Measurements from ENCODE around the gene IFITM10. TPM values are rescaled to one million over a fixed set of nuclear protein-coding genes. Genes with fewer than 3 reads are reported as not detected.

The IFITM10 gene
- polyA plus RNA-seq, 1 of the 3 experiments (the other 2 are of a cell fraction): 0.21 TPM

DNA sequence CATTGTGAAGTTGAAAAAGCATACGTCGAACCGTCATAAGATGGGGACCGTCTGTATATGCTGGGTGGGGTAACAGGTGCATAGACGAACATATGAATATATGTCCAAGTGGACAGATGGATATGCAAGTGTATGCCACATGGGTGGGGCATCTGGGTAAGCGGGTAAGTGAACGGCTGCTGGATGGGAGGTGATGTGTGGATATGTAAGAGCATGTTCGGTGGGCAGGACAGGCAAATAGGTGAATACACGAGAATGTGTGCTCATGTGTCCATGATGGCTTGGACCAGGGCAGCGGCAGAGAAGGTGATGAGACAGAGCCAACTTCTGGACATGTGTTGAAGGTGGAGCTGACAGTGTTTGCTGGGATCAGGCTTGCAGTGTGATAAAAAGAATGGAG lies 12.0 kb downstream of the IFITM10 start:
- Histone ChIP-seq H3K36me3 (replicated peaks in 1 of 2; ENCODE audit: control insufficient read depth in 1 of 2, insufficient read depth in 2 of 2, low read length in 1 of 2) (no peaks in the 10 kb centered on the region), H3K27ac (ENCODE audit: low read depth in 2 of 2, low read length in 1 of 2) (no peak overlapping the region), H3K9ac (no peak overlapping the region), H3F3A (replicated peaks; ENCODE audit: insufficient read depth) (no peaks in the 10 kb centered on the region), H3K4me1 (ENCODE audit: control insufficient read depth in 1 of 2, insufficient read depth in 2 of 2, low read depth in 1 of 2, low read length in 1 of 2) (peaks cover 0 to 20% of the 10 kb centered on the region in 2 experiments; a peak in 1 of 4 replicates), H3K4me3 (ENCODE audit: low read depth in 2 of 2, low read length in 1 of 2) (no peak overlapping the region), H3K79me2 (ENCODE audit: insufficient read depth) (no peaks in the 10 kb centered on the region), H3K27me3 (ENCODE audit: insufficient read depth) (no peaks in the 10 kb centered on the region), H4K20me1 (ENCODE audit: insufficient read depth) (no peaks in the 10 kb centered on the region), H2AFZ (ENCODE audit: low read depth) (no peak overlapping the region), H3K9me3 (no peaks in the 10 kb centered on the region), H3K9me2 (no peaks in the 10 kb centered on the region), H3K4me2 (no peak overlapping the region)
- ChIA-PET CTCF (interaction anchor here (1.1 to 1.2 kb wide), 2 partner anchors 24 to 144 kb away, joined by 3 read pairs; no protein-coding TSS in a partner anchor), POLR2A (no interaction called here)
- no peak for DNase-seq
- no peak for TF ChIP-seq TAF1 (IDR thresholded peaks at IDR 0.05; ENCODE audit: borderline replicate concordance, low read depth, low read length)
- TF ChIP-seq, protein P1, sequence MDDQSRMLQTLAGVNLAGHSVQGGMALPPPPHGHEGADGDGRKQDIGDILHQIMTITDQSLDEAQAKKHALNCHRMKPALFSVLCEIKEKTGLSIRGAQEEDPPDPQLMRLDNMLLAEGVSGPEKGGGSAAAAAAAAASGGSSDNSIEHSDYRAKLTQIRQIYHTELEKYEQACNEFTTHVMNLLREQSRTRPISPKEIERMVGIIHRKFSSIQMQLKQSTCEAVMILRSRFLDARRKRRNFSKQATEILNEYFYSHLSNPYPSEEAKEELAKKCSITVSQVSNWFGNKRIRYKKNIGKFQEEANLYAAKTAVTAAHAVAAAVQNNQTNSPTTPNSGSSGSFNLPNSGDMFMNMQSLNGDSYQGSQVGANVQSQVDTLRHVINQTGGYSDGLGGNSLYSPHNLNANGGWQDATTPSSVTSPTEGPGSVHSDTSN (IDR thresholded peaks at IDR 0.05): no peak
- no peak for TF ChIP-seq FOXJ3 (CRISPR knock-in tag; IDR thresholded peaks at IDR 0.05)
- TF ChIP-seq, protein P2, sequence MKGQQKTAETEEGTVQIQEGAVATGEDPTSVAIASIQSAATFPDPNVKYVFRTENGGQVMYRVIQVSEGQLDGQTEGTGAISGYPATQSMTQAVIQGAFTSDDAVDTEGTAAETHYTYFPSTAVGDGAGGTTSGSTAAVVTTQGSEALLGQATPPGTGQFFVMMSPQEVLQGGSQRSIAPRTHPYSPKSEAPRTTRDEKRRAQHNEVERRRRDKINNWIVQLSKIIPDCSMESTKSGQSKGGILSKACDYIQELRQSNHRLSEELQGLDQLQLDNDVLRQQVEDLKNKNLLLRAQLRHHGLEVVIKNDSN (IDR thresholded peaks at IDR 0.05; ENCODE audit: borderline replicate concordance, low read depth): no peak
- TF ChIP-seq RXRA (IDR thresholded peaks at IDR 0.05; ENCODE audit: borderline replicate concordance, low read depth): no peak
- TF ChIP-seq TEAD4 (IDR thresholded peaks at IDR 0.05; ENCODE audit: borderline replicate concordance, insufficient read depth): no peak
- TF ChIP-seq EZH2phosphoT487 (IDR thresholded peaks at IDR 0.05; ENCODE audit: borderline replicate concordance, low read depth): no peak
- TF ChIP-seq, protein P3, sequence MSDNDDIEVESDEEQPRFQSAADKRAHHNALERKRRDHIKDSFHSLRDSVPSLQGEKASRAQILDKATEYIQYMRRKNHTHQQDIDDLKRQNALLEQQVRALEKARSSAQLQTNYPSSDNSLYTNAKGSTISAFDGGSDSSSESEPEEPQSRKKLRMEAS (IDR thresholded peaks at IDR 0.05; ENCODE audit: low read depth): no peak
- TF ChIP-seq, protein P4, sequence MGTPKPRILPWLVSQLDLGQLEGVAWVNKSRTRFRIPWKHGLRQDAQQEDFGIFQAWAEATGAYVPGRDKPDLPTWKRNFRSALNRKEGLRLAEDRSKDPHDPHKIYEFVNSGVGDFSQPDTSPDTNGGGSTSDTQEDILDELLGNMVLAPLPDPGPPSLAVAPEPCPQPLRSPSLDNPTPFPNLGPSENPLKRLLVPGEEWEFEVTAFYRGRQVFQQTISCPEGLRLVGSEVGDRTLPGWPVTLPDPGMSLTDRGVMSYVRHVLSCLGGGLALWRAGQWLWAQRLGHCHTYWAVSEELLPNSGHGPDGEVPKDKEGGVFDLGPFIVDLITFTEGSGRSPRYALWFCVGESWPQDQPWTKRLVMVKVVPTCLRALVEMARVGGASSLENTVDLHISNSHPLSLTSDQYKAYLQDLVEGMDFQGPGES (IDR thresholded peaks at IDR 0.05; ENCODE audit: low read depth, low read length): no peak
- TF ChIP-seq SIN3A (IDR thresholded peaks at IDR 0.05; ENCODE audit: borderline replicate concordance, low read depth, low read length): no peak
- WGBS (ENCODE audit: low lambda C conversion rate): 64% methylated on average over 10 of the region's 10 CpGs

DNA sequence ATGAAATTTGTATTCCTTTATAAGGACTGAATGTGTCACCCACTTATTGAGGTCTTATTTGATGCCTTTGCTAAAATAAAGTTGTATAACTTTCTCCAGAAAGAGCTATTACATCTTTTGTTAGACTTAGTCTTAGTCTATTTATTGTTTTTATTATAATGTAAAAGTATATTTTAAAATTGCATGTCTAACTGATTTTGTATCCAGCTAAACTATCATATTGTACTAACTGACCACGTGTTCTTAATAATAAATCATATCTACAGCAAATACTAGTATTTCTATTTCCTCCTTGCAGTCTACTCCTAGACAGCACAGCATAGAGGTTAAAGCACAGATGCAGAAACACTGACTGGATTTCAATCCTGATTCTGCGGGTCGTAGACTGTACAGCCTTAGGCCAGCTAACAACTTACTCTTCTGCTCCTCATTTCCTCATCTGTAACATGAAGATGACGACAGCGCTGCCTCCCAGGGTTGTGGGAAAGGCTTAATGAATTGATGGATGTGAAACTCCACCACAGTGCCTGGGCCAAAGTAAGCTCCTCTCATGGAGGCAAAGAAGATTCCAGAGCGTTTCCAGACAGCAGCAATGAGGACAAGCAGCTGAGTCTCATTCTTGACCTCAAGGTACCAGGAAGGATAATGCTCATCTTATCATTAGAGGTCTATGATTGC lies 13.2 kb downstream of the IFITM10 start:
- H3F3A ChIP-seq (replicated peaks; ENCODE audit: insufficient read depth): no peaks in the 10 kb centered on the region
- no peaks in the 10 kb centered on the region for H3K27me3 ChIP-seq (ENCODE audit: insufficient read depth)
- no peak overlapping the region for H3K27ac ChIP-seq (ENCODE audit: low read depth in 2 of 2, low read length in 1 of 2)
- CTCF ChIA-PET: interaction anchor here (1.1 to 2.6 kb wide), 5 partner anchors 25 to 145 kb away, joined by 3 to 12 read pairs (median 3); no protein-coding TSS in a partner anchor
- 39% methylated on average over 6 of the region's 6 CpGs for WGBS (ENCODE audit: low lambda C conversion rate)
- no peaks in the 10 kb centered on the region for H3K36me3 ChIP-seq (replicated peaks in 1 of 2; ENCODE audit: control insufficient read depth in 1 of 2, insufficient read depth in 2 of 2, low read length in 1 of 2)
- H3K4me3 ChIP-seq (ENCODE audit: low read depth in 2 of 2, low read length in 1 of 2): no peak overlapping the region
- POLR2A ChIA-PET: no interaction called here
- H4K20me1 ChIP-seq (ENCODE audit: insufficient read depth): no peaks in the 10 kb centered on the region
- DNase-seq: no peak
- H3K4me2 ChIP-seq: no peak overlapping the region
- no peak overlapping the region for H2AFZ ChIP-seq (ENCODE audit: low read depth)
- H3K9me2 ChIP-seq: no peaks in the 10 kb centered on the region
- peaks cover 0 to 29% of the 10 kb centered on the region in 2 experiments; a peak in 1 of 4 replicates for H3K4me1 ChIP-seq (ENCODE audit: control insufficient read depth in 1 of 2, insufficient read depth in 2 of 2, low read depth in 1 of 2, low read length in 1 of 2)
- TF ChIP-seq SIN3A (IDR thresholded peaks at IDR 0.05; ENCODE audit: borderline replicate concordance, low read depth, low read length) (no peak), POLR2AphosphoS5 (IDR thresholded peaks at IDR 0.05; ENCODE audit: low read depth, low read length) (no peak)
- H3K79me2 ChIP-seq (ENCODE audit: insufficient read depth): no peaks in the 10 kb centered on the region
- H3K9ac ChIP-seq: no peak overlapping the region
- no peaks in the 10 kb centered on the region for H3K9me3 ChIP-seq

Measured in SK-N-SH (cell line).